ENCODE data around the gene MARK1.
"Not testable (repeated sequence)": the region's sequence is repeated elsewhere in the genome, so short reads cannot be mapped to it uniquely, and the experiment has no call there.

MARK1 gene

DNA sequence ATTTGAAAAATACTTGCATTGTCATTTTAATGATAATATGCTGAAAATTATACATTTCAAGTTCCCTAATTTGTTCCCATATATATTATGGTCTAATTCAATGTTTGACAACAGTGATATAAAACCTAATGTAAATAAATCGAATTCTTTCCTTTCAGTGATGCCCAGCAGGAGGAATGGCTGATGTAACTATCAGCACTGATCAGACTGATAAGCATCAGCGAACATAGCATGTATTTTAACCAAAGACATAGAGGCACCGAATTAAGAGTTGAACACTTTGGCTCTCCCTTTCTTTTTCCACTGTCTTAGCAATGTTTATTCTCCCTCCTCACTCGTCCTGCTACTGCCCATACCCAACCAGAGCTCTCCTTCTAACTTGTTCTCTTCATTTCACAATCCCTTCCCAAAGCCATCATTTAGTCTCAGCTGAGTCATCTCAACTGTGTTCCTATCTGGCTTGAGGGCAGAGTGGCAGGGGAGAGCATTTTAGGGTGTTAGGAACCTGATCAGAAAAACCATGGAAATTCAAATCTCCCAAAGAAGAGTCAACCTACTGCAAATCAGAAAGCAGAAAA, 103.4 kb downstream of the MARK1 start:
- peak; percentile 5 for DNase-seq

DNA sequence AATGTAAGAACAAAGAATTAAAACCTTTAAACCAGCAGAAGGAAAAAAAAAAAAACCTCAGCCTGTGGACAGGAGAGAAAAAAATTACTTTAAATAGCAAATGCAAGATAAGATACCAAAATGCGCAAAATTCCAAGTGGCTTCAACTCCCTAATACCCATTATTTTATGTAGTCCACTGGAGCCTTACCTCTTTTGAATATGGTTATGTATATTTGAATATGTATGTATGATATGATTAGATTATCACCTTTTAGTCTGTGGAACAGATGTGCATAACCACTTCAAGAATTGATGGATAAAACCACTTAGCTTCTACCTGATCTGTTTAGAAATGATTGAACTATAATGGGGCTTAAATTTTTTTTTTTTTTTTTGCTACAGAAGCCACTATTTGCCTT, 109.8 kb downstream of the MARK1 start:
- DNase-seq: no peak

DNA sequence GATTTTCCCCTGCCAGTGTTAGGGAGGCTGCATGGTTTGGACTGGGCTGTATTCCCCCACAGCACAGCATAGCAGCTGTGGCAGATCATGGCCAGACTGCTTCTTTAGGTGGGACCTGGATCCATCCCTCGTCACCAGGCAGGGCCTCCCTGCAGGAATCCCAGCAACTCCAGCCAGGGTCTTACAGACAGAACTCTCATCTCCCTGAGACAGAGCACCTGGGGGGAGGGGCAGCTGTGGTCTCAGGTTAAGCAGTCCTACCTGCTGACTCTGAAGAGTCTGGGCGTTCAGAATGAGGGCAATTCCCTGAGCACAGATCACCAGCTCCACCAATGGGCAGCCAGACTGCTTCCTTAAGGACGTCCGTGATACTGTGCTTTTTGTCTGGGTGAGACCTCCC, 114.3 kb downstream of the MARK1 start:
- DNase-seq: no peak

DNA sequence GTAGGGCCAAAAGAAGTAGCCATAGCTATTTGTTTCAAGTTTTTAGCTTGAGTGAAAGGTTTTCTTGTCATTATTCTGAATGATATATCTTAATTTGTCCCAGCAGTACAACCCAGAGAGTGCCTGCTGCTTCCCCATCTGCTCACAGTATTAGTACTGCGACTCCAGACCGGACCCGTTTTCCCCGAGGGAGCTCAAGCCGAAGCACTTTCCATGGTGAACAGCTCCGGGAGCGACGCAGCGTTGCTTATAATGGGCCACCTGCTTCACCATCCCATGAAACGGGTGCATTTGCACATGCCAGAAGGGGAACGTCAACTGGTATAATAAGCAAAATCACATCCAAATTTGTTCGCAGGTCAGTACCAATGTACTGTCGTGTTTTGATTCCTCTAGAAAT, 125.1 kb downstream of the MARK1 start:
- DNase-seq: no peak

DNA sequence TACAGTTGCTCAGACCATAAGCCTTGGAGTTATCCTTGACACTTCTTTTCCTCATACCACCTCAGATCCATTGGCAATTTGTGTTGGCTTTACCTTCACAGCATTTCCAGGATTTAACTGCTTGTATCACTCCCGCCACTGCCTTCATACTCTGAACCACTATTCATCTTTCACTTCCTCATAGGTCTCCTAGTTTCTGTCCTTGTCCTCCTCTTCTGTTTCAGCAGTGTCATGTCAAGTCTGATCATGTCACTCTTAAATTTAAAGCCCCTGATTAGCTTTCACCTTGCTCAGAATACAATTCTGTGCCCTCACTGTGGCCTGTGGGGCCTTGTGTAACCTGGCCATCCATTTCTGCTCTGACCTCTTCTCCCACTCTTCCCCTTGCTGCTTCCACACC, 127.6 kb downstream of the MARK1 start:
- DNase-seq: peak; percentile 41

DNA sequence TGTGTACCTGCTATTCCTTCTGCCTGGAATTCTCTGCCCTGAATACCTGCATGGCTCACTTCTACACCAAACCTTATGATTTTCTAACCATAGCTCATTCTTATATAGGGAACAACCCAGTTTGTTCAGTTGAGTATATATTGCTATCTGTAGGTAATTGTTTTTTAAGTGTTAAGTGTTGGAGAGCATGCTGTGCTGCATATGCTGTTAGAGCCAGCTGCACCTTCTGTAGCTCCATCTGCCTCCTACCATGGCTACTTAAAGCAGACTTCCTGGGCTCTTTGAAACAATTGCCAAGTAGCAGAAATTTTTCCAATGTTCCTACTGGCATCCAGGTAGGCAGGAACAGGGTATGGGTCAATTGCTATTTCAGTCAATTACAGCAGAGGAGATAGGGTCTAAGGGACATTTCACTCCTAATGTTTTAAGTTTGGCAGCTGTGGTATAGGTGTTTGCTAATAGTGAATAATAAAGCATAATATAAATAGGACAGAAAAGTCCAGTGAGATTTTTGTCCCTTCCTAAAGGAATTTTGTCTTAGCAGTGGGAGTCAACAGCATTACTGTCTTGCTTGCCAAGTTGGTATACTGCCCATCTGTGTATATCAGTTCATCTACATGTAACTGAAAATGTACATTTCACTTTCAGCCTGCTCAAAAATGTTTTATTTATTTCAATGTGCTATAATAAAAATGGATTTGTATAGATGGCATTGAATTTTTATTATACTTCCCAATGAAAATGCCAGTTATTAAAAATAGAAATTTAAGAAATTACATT, 128.2 kb downstream of the MARK1 start:
- no peak for DNase-seq

DNA sequence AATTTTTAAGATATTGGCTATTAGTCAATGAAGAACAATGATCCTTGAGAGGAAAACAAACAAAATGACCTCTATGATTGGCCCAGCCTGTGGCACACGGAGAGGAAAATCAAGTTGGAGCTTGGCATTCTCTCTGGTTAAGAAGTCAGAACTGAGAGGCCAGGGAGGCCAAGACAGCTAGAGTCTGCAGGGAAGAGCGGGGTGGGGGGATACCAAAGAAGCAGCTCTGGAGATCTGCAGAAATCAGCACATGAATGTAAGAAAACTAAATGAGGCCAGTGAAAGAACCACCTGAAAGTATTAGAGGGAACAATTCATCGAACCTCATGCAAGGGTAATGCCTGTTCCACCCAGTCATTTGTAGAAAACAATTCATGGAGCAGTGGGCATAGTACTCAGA, 138.4 kb downstream of the MARK1 start:
- no peak for DNase-seq

DNA sequence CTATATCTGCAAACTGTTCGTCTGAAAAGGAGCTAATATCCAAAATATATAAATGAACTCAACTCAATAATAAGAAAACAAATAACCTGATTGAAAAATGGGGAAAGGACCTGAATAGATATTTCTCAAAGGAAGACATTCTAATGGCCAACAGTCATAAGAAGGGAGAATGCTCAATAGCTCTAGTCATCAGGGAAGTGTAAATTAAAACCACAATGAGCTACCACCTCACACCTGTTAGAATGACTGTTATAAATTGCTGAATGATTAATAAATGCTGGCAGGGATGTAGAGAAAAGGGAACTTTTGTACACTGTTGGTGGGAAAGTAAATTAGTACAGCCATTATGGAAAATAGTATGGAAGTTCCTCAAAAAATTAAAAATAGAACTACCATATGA, 141.1 kb downstream of the MARK1 start:
- DNase-seq: no peak

DNA sequence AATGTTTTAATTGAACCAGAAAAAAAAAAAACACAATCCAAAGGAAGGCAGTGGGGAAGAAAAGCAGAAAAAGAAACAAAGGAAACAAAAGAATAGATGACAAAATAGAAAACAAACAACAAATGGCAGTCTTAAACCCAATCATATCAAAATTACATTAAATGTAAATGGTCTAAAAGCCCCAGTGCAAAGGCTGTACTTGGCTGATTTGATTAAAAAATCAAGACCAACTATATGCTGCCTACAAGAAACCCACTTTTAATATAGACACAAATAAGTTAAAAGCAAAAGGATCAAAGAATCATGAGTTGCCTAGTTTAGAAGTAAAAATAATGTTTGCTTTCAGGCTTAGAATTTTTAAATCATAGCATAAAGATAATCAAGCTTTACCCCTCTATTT, 142.4 kb downstream of the MARK1 start:
- DNase-seq: no peak

DNA sequence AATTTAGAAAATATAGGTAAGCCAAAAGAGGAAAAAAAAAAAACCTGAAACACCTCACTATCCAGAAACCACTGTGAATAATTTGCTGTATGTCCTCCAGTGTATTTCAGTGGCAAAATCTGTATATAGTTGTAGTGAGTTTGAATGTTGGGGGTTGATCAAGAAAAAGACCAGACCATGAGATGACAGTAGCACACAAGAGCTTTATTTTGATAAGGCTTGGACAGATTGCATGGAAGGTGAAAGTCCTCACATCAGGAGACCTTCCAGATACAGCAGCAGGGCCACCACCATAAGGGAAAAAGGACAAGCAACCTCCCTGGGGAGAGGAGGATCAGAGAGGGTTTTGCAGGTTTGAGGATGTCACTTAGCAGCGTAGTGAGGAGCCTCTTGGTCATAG, 146.0 kb downstream of the MARK1 start:
- no peak for DNase-seq

DNA sequence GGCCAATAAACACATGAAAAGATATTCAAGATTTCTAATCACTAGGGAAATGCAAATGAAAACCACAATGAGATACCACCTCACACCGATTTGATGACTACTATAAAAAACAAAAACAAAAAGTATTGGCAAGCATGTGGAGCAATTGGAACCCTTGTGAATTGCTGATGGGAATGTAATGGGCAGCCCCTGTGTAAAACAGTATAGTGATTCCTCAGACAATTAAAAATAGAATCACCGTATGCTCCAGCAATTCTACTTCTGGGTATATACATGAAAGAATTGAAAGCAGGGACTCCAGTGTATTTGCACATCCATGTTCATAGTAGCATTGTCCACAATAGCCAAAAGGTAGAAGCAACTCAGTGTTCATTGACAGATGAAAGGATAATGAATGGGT, 149.3 kb downstream of the MARK1 start:
- DNase-seq: no peak

DNA sequence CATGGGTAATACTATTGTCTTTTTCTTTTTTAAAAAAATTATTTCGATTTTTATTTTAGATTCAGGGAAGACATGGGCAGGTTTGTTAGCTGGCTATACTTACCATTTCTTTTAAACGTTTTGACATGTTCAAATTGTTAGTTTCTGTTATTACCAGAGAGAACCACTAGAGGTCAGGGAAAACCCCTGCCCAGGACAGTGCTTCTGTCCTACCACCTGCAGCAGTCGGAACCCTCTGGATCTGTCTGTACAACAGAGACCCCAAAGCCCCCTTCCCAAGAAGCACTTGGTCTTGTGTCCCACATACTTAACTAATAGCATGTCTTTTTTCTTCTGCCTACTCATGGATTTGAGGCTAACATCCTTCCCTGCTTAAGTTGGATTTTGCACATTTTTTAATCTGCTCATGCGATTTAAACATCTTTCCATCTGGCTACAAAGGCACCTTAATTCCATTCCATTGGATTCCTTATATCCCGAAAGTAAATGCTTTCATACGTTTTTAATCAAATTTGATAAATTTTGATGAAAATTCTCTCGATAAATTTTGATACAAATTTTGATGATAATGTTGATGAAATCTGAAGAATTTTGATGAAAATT, 152.2 kb downstream of the MARK1 start:
- peak; percentile 17 for DNase-seq

DNA sequence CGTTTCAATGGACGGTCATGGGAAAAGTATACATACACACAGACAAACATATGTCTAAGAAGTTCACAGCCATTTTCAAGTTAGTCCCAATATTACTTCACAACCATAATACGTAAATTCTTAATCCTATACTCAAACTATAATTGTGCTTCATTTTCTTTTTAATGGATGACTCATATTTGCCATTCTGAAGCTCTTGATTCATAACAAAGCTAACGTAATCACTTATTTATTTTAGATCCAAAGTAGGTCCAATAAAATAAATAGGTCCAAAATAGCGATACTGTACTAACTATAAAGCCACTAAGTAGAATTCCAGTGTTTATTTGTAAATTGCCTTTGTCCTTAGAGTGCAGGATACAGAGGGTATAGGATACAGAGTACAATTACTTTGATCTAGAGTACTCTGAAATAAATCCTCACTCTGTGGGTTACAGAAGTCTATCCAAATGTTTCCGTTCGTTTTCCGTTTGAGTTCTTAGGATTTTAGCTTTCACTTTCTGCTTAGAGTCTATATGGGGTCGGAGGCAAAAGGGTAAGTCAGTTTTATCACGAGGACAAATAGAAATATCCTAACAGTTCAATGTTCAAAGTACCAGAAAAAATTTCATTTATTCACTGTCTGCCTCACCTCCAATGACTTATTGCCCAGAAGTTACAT, 153.4 kb downstream of the MARK1 start:
- DNase-seq: no peak

DNA sequence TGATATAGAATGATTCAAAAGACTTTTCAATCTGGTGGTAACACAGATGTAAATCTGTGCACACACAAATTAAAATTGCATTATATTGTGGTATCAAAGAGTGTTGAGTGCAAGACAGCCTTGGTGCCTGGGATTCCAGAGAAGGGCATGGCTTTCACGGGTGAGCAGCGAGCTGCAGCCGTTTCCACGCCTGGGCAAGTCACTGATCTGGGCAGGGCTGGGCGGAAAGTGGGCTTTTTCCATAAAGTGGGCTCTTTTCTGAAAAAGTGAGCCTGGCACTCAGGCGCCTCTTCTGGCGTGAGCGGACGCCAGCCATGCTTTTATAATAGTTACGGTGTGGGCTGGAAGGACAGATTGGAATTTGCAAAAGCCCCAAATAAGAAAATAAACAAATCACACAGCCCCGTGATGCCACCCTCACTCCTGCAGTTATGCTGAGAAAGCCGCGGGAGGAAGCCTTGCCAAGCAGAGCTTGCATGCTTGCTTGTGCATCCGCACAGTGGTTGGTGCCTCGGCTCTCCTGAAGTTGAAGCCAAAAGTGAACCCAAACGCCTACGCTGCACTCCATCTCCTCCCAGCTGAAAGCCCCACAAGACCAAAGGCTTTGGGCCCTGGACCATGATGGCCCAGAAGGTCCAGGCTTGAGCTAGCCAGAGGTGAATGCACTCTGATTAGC, 155.1 kb downstream of the MARK1 start:
- DNase-seq: no peak

DNA sequence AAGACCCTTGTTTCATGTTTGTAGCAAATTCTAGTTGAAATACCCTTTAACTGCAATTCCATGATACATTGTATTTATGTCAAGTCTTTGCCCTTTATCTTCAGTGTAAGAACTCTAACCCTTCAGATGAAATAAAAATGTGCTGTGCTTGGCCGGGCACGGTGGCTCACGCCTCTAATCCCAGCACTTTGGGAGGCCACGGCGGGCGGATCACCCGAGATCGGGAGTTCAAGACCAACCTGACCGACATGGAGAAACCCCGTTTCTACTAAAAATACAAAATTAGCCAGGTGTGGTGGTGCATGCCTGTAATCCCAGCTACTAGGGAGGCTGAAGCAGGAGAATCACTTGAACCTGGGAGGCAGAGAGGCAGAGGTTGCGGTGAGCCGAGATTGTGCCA, 155.8 kb downstream of the MARK1 start:
- DNase-seq: not testable (repeated sequence)

DNA sequence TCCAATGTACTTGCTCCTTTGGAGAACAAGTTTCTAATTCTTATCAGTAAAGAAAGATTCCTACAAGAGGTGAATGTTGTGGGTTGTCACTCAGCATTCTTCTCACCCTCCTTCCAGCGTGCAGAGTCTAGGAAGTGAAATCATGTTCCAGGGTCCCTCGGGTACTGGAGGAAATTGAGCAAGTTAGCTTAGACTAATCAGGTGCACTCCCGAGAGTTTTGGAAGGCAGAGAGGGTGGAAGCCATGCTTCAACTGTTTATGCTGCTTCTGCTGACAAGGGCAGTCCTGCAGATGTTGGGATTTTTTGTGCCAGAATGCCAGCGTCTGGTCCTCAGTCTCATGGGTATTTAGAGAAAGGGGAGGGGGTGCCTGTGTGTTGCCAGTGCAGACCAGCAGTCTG, 157.0 kb downstream of the MARK1 start:
- DNase-seq: no peak

DNA sequence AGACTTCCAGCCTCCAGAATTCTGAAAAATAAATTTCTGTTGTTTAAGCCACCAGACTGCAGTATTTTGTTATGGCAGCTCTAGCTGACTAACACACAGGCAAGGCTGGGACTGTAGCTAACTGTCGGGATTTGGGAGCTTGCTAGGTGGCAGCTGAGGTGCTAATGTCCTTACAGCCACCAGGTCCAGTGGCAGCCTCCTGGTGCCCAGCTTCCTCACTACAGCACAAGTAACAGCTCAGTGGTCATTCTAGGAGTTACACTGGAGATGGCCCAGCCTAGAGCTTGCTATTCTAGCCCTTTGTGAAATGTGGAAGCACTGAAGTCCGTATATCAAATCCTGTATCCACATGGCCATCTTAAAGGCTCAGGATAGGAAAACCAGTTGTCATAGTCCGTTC, 157.9 kb downstream of the MARK1 start:
- no peak for DNase-seq

DNA sequence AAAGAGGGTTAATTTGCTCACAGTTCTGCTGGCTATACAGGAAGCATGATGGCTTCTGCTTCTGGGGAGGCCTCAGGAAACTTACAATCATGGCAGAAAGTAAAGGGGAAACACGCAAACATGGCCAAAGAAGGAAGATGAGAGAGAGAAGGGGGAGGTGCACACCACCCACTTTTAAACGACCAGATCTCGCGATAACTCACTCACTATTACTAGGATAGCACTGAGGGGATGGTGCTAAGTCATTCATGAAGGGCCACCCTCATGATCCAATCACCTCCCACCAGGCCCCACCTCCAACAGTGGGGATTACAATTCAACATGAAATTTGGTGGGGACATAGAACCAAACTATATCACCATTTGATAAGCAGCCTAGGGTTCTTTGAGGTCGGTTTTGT, 159.9 kb downstream of the MARK1 start:
- DNase-seq: no peak

DNA sequence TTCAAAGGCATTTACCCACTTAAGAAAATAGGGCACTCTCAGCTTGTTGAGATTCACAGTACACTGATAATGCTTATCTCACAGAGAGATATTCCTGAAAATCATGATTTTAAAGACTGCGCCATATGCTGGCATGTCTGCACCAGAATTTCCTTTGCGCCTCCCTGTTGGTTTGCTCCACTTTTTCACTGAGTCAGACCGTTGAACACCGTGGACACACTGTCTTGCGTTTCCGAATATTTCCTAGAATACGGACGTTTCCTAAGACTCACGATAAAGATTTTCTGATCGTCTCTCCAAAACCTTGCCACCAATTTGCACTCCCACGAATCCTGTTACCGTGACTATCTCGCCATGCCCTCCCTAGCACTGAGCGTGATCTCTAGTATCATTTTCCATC, 161.7 kb downstream of the MARK1 start:
- DNase-seq: no peak

DNA sequence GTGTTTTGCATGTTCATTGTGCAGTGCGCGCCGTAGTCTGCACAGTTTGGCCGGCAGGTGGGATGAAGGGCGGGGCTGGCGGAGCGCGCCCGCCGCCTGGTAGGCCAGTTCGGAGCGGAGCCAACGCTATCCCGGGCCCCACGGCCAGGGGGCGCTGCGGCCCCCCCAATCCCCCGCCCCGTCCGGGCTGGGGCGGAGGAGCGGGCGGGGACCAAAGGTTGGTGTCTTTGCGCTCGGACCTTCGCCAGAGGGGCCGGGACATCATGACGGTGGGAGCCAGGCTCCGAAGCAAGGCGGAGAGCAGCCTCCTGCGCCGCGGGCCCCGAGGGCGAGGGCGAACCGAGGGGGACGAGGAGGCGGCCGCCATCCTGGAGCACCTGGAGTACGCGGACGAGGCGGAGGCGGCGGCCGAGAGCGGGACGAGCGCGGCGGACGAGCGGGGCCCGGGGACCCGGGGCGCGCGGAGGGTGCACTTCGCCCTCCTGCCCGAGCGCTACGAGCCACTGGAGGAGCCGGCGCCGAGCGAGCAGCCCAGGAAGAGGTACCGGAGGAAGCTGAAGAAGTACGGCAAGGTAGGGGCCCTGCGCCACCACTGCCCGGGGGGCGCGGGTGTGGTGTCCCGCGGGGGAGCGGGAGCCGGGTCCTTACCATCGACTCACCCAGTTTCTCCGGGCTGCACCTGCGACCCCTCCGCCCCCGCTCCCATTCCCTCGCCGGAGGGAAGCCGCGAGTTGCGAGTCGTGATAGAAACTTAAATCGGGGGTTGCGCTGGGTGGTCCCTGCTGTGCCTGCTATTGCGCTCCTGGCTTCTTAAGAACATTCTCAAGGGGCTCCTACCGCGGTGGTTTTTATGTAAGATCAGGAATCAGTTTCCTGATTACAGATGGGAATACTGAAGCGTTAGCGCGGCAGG, 162.5 kb downstream of the MARK1 start, which contains the start of gene C1orf115:
Gene C1orf115 (plus strand): TSS at position 224 of the 913 bp plus-strand sequence. CDS start 40 bp downstream, at position 264.
- DNase-seq: no peak

DNA sequence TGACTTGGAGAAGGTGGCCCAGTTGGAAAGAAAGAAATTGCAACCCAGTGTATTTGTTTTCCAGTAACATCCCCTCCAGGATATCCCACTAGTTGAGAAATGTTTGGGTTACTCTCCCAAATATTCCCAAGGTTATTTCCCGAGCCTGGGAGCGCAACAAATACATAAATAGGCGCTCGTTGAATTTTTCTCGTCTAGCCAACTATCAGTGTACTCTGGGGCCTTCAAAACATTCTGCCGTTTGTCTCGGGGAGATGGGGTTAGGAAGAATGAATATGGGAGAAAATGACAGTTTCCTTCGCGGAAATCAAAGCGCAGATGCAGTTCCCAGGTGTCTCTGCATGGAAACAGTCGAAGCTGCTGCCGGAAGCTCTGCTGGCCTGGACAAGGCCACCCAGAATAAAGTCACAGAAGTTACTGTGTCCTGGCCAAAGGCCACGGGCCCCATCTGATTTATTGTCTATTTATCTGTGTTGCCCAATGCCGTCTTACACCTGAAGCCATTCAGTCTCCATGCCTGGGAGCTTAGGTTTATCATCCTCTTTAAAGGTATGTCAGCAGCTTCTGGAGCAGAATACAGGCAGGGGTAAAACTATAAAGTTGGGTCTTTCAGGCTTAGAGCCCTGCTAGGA, 163.2 kb downstream of the MARK1 start:
- no peak for DNase-seq
